ENCODE data around the gene NPSR1.

Gene NPSR1

GRCh38 chr7:34662058-34662708 is 4.2 kb downstream of the NPSR1 start:
- Histone ChIP-seq H3K4me1 (ENCODE audit: control insufficient read depth in 1 of 2, insufficient read depth in 2 of 2, low read length in 2 of 2) (no peaks in the 10 kb centered on the region), H3K27me3 (ENCODE audit: low read depth, low read length) (no peaks in the 10 kb centered on the region), H3K27ac (ENCODE audit: low read length) (no peak overlapping the region), H3K4me3 (ENCODE audit: low read depth in 1 of 2, low read length in 2 of 2) (no peak overlapping the region), H3K9me3 (ENCODE audit: control insufficient read depth in 1 of 2, low read length in 2 of 2) (no peaks in the 10 kb centered on the region), H3K36me3 (ENCODE audit: control insufficient read depth in 1 of 2, insufficient read depth in 2 of 2, low read length in 2 of 2) (no peaks in the 10 kb centered on the region)

GRCh38 chr7:34664755-34665154 is 6.7 kb downstream of the NPSR1 start:
- Histone ChIP-seq H3K36me3 (ENCODE audit: control insufficient read depth in 1 of 2, insufficient read depth in 2 of 2, low read length in 2 of 2) (no peaks in the 10 kb centered on the region), H3K9me3 (ENCODE audit: control insufficient read depth in 1 of 2, low read length in 2 of 2) (no peaks in the 10 kb centered on the region), H3K4me3 (ENCODE audit: low read depth in 1 of 2, low read length in 2 of 2) (no peak overlapping the region), H3K27me3 (ENCODE audit: low read depth, low read length) (no peaks in the 10 kb centered on the region), H3K4me1 (ENCODE audit: control insufficient read depth in 1 of 2, insufficient read depth in 2 of 2, low read length in 2 of 2) (no peaks in the 10 kb centered on the region), H3K27ac (ENCODE audit: low read length) (no peak overlapping the region)

- Histone ChIP-seq H3K27ac (ENCODE audit: low read length) (no peak overlapping the region), H3K9me3 (ENCODE audit: control insufficient read depth in 1 of 2, low read length in 2 of 2) (no peaks in the 10 kb centered on the region), H3K4me3 (ENCODE audit: low read depth in 1 of 2, low read length in 2 of 2) (no peak overlapping the region), H3K27me3 (ENCODE audit: low read depth, low read length) (no peaks in the 10 kb centered on the region), H3K36me3 (ENCODE audit: control insufficient read depth in 1 of 2, insufficient read depth in 2 of 2, low read length in 2 of 2) (no peaks in the 10 kb centered on the region), H3K4me1 (ENCODE audit: control insufficient read depth in 1 of 2, insufficient read depth in 2 of 2, low read length in 2 of 2) (no peaks in the 10 kb centered on the region)
Observed at GRCh38 chr7:34672430-34672829, 14.4 kb downstream of the NPSR1 start.

- H3K9me3 ChIP-seq (ENCODE audit: control insufficient read depth in 1 of 2, low read length in 2 of 2), result no peaks in the 10 kb centered on the region
- no peaks in the 10 kb centered on the region for H3K36me3 ChIP-seq (ENCODE audit: control insufficient read depth in 1 of 2, insufficient read depth in 2 of 2, low read length in 2 of 2)
- H3K4me3 ChIP-seq (ENCODE audit: low read depth in 1 of 2, low read length in 2 of 2), result no peak overlapping the region
- H3K4me1 ChIP-seq (ENCODE audit: control insufficient read depth in 1 of 2, insufficient read depth in 2 of 2, low read length in 2 of 2), result no peaks in the 10 kb centered on the region
- no peak overlapping the region for H3K27ac ChIP-seq (ENCODE audit: low read length)
- H3K27me3 ChIP-seq (ENCODE audit: low read depth, low read length), result no peaks in the 10 kb centered on the region
Observed at GRCh38 chr7:34673066-34673465, 15.0 kb downstream of the NPSR1 start.

- Histone ChIP-seq H3K27me3 (ENCODE audit: low read depth, low read length) (no peaks in the 10 kb centered on the region), H3K9me3 (ENCODE audit: control insufficient read depth in 1 of 2, low read length in 2 of 2) (no peaks in the 10 kb centered on the region), H3K27ac (ENCODE audit: low read length) (no peak overlapping the region), H3K4me3 (ENCODE audit: low read depth in 1 of 2, low read length in 2 of 2) (no peak overlapping the region), H3K4me1 (ENCODE audit: control insufficient read depth in 1 of 2, insufficient read depth in 2 of 2, low read length in 2 of 2) (no peaks in the 10 kb centered on the region), H3K36me3 (ENCODE audit: control insufficient read depth in 1 of 2, insufficient read depth in 2 of 2, low read length in 2 of 2) (no peaks in the 10 kb centered on the region)
Observed at GRCh38 chr7:34675749-34676374, 17.8 kb downstream of the NPSR1 start.

GRCh38 chr7:34677491-34677890 is 19.5 kb downstream of the NPSR1 start:
- H3K4me1 ChIP-seq (ENCODE audit: control insufficient read depth in 1 of 2, insufficient read depth in 2 of 2, low read length in 2 of 2), result no peaks in the 10 kb centered on the region
- H3K4me3 ChIP-seq (ENCODE audit: low read depth in 1 of 2, low read length in 2 of 2), result no peak overlapping the region
- H3K27ac ChIP-seq (ENCODE audit: low read length), result no peak overlapping the region
- H3K27me3 ChIP-seq (ENCODE audit: low read depth, low read length), result no peaks in the 10 kb centered on the region
- no peaks in the 10 kb centered on the region for H3K9me3 ChIP-seq (ENCODE audit: control insufficient read depth in 1 of 2, low read length in 2 of 2)
- H3K36me3 ChIP-seq (ENCODE audit: control insufficient read depth in 1 of 2, insufficient read depth in 2 of 2, low read length in 2 of 2), result no peaks in the 10 kb centered on the region

- Histone ChIP-seq H3K36me3 (ENCODE audit: control insufficient read depth in 1 of 2, insufficient read depth in 2 of 2, low read length in 2 of 2) (no peaks in the 10 kb centered on the region), H3K27ac (ENCODE audit: low read length) (no peak overlapping the region), H3K4me1 (ENCODE audit: control insufficient read depth in 1 of 2, insufficient read depth in 2 of 2, low read length in 2 of 2) (no peaks in the 10 kb centered on the region), H3K9me3 (ENCODE audit: control insufficient read depth in 1 of 2, low read length in 2 of 2) (peaks cover 0 to 5% of the 10 kb centered on the region in 2 donors), H3K4me3 (ENCODE audit: low read depth in 1 of 2, low read length in 2 of 2) (no peak overlapping the region), H3K27me3 (ENCODE audit: low read depth, low read length) (no peaks in the 10 kb centered on the region)
Observed at GRCh38 chr7:34687529-34687928, 29.5 kb downstream of the NPSR1 start.

- no peak overlapping the region for H3K27ac ChIP-seq (ENCODE audit: low read length)
- no peaks in the 10 kb centered on the region for H3K36me3 ChIP-seq (ENCODE audit: control insufficient read depth in 1 of 2, insufficient read depth in 2 of 2, low read length in 2 of 2)
- H3K9me3 ChIP-seq (ENCODE audit: control insufficient read depth in 1 of 2, low read length in 2 of 2), result peaks cover 4 to 20% of the 10 kb centered on the region in 2 donors
- H3K27me3 ChIP-seq (ENCODE audit: low read depth, low read length), result no peaks in the 10 kb centered on the region
- no peak overlapping the region for H3K4me3 ChIP-seq (ENCODE audit: low read depth in 1 of 2, low read length in 2 of 2)
- no peaks in the 10 kb centered on the region for H3K4me1 ChIP-seq (ENCODE audit: control insufficient read depth in 1 of 2, insufficient read depth in 2 of 2, low read length in 2 of 2)
Observed at GRCh38 chr7:34696415-34696814, 38.4 kb downstream of the NPSR1 start.

GRCh38 chr7:34709771-34710170 is 51.8 kb downstream of the NPSR1 start:
- H3K27me3 ChIP-seq (ENCODE audit: low read depth, low read length), result no peaks in the 10 kb centered on the region
- H3K4me1 ChIP-seq (ENCODE audit: control insufficient read depth in 1 of 2, insufficient read depth in 2 of 2, low read length in 2 of 2), result no peaks in the 10 kb centered on the region
- no peak overlapping the region for H3K4me3 ChIP-seq (ENCODE audit: low read depth in 1 of 2, low read length in 2 of 2)
- H3K27ac ChIP-seq (ENCODE audit: low read length), result no peak overlapping the region
- H3K36me3 ChIP-seq (ENCODE audit: control insufficient read depth in 1 of 2, insufficient read depth in 2 of 2, low read length in 2 of 2), result no peaks in the 10 kb centered on the region
- no peaks in the 10 kb centered on the region for H3K9me3 ChIP-seq (ENCODE audit: control insufficient read depth in 1 of 2, low read length in 2 of 2)

- no peaks in the 10 kb centered on the region for H3K27me3 ChIP-seq (ENCODE audit: low read depth, low read length)
- no peaks in the 10 kb centered on the region for H3K4me1 ChIP-seq (ENCODE audit: control insufficient read depth in 1 of 2, insufficient read depth in 2 of 2, low read length in 2 of 2)
- no peaks in the 10 kb centered on the region for H3K9me3 ChIP-seq (ENCODE audit: control insufficient read depth in 1 of 2, low read length in 2 of 2)
- no peak overlapping the region for H3K4me3 ChIP-seq (ENCODE audit: low read depth in 1 of 2, low read length in 2 of 2)
- H3K36me3 ChIP-seq (ENCODE audit: control insufficient read depth in 1 of 2, insufficient read depth in 2 of 2, low read length in 2 of 2), result no peaks in the 10 kb centered on the region
- H3K27ac ChIP-seq (ENCODE audit: low read length), result no peak overlapping the region
Observed at GRCh38 chr7:34718867-34719266, 60.8 kb downstream of the NPSR1 start.

- H3K36me3 ChIP-seq (ENCODE audit: control insufficient read depth in 1 of 2, insufficient read depth in 2 of 2, low read length in 2 of 2), result no peaks in the 10 kb centered on the region
- no peaks in the 10 kb centered on the region for H3K4me1 ChIP-seq (ENCODE audit: control insufficient read depth in 1 of 2, insufficient read depth in 2 of 2, low read length in 2 of 2)
- H3K9me3 ChIP-seq (ENCODE audit: control insufficient read depth in 1 of 2, low read length in 2 of 2), result no peaks in the 10 kb centered on the region
- no peaks in the 10 kb centered on the region for H3K27me3 ChIP-seq (ENCODE audit: low read depth, low read length)
- H3K4me3 ChIP-seq (ENCODE audit: low read depth in 1 of 2, low read length in 2 of 2), result no peak overlapping the region
- H3K27ac ChIP-seq (ENCODE audit: low read length), result no peak overlapping the region
Observed at GRCh38 chr7:34719636-34720035, 61.6 kb downstream of the NPSR1 start.

- Histone ChIP-seq H3K9me3 (ENCODE audit: control insufficient read depth in 1 of 2, low read length in 2 of 2) (no peaks in the 10 kb centered on the region), H3K4me3 (ENCODE audit: low read depth in 1 of 2, low read length in 2 of 2) (no peak overlapping the region), H3K27ac (ENCODE audit: low read length) (no peak overlapping the region)
Observed at GRCh38 chr7:34720289-34720688, 62.3 kb downstream of the NPSR1 start.

More at GRCh38 chr7:34720289-34720688, 62.3 kb downstream of the NPSR1 start:
- no peaks in the 10 kb centered on the region for H3K36me3 ChIP-seq (ENCODE audit: control insufficient read depth in 1 of 2, insufficient read depth in 2 of 2, low read length in 2 of 2)
- no peaks in the 10 kb centered on the region for H3K4me1 ChIP-seq (ENCODE audit: control insufficient read depth in 1 of 2, insufficient read depth in 2 of 2, low read length in 2 of 2)
- no peaks in the 10 kb centered on the region for H3K27me3 ChIP-seq (ENCODE audit: low read depth, low read length)
